ENCODE results near the gene TNS2.

DNA sequence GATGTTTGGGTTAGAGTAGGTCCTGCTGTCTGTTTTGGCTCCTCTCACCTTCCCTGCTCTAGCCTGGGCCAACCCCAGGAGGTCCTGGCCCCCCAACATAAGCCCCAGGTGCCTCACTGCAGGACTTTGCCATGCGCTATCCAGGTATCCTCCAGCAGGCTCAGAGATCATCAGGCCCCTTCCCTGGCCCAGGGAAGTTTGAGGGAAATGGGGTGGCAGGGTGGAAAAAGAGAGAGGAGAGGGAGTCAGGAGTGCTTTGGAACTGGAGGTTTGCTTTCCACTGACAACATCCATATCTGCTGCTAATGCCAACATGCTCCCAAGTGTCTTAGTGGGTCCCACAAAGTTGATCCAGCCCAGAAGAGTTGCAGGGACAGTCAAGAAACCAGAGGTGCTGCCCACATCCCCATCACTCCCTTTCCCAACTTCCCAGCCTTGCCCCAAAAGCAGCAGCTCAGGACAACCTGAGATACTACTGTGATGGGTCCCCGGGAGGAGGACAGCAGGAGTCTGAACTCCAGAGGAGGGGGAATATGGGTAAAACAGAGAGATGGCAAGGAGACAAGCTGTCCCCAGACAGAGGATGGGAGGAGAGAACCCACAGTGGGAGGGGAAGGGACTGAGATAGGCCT, 677 bp downstream of the TNS2 start:
- TF ChIP-seq POLR2AphosphoS5 (IDR thresholded peaks at IDR 0.05; ENCODE audit: control insufficient read depth, insufficient read depth, low read depth, low read length) (no peak), ZBTB8A (IDR thresholded peaks at IDR 0.05; ENCODE audit: partially characterized antibody) (no peak), ZNF224 (CRISPR knock-in tag; IDR thresholded peaks at IDR 0.05) (no peak), CHD2 (IDR thresholded peaks at IDR 0.05; ENCODE audit: low read depth, low read length) (no peak), ELF4 (CRISPR knock-in tag; IDR thresholded peaks at IDR 0.05) (no peak), TARDBP (IDR thresholded peaks at IDR 0.05) (no peak), CCAR2 (IDR thresholded peaks at IDR 0.05; ENCODE audit: low read depth, low read length) (no peak), ZSCAN29 (IDR thresholded peaks at IDR 0.05) (no peak), L3MBTL2 (IDR thresholded peaks at IDR 0.05) (no peak), SMARCE1 (IDR thresholded peaks at IDR 0.05) (no peak)
- TF ChIP-seq, protein P1, sequence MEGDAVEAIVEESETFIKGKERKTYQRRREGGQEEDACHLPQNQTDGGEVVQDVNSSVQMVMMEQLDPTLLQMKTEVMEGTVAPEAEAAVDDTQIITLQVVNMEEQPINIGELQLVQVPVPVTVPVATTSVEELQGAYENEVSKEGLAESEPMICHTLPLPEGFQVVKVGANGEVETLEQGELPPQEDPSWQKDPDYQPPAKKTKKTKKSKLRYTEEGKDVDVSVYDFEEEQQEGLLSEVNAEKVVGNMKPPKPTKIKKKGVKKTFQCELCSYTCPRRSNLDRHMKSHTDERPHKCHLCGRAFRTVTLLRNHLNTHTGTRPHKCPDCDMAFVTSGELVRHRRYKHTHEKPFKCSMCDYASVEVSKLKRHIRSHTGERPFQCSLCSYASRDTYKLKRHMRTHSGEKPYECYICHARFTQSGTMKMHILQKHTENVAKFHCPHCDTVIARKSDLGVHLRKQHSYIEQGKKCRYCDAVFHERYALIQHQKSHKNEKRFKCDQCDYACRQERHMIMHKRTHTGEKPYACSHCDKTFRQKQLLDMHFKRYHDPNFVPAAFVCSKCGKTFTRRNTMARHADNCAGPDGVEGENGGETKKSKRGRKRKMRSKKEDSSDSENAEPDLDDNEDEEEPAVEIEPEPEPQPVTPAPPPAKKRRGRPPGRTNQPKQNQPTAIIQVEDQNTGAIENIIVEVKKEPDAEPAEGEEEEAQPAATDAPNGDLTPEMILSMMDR (IDR thresholded peaks at IDR 0.05 in 2 of 3, conservative IDR thresholded peaks at IDR 0.05 in 1 of 3; ENCODE audit: insufficient read depth in 2 of 3, low read depth in 1 of 3, low read length in 3 of 3) = no peak
- TF ChIP-seq, protein P2, sequence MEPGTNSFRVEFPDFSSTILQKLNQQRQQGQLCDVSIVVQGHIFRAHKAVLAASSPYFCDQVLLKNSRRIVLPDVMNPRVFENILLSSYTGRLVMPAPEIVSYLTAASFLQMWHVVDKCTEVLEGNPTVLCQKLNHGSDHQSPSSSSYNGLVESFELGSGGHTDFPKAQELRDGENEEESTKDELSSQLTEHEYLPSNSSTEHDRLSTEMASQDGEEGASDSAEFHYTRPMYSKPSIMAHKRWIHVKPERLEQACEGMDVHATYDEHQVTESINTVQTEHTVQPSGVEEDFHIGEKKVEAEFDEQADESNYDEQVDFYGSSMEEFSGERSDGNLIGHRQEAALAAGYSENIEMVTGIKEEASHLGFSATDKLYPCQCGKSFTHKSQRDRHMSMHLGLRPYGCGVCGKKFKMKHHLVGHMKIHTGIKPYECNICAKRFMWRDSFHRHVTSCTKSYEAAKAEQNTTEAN (CRISPR knock-in tag; IDR thresholded peaks at IDR 0.05) = no peak
